HG02938 (cell line): ENCODE measurements around the gene HLA-DRB5.
"Not testable (repeated sequence)": the region's sequence is repeated elsewhere in the genome, so short reads cannot be mapped to it uniquely, and the experiment has no call there.

Experiments used
- ATAC-seq: cut with Tn5 transposase; IDR thresholded peaks from one replicate; pipeline ENCODE4 v1.9.1; 2021; ENCODE audit warnings: mild to moderate bottlenecking, moderate library complexity; ENCODE audit not compliant: unreplicated experiment

Gene HLA-DRB5

GRCh38 chr6:32517654-32518445 is 12.2 kb downstream of the HLA-DRB5 start:
- no peak for ATAC-seq

DNA sequence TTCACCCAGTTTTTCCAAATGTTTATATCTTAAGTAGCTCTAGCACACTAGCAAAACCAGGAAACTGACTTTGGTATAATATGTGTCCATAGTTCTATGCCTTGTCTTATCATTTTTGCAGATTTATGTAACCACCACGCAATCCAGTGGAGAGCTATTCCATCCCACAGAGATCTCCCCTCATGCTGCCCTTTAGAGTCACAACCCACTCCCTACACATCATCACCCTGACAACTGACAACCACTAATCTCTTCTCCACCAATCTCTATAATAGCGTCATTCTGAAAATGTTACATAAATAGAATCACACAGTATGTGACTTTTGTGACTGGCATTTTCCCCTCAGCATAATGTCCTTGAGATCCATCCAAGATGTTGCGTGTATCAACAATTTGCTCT is 29.1 kb downstream of the HLA-DRB5 start:
- ATAC-seq: no peak

DNA sequence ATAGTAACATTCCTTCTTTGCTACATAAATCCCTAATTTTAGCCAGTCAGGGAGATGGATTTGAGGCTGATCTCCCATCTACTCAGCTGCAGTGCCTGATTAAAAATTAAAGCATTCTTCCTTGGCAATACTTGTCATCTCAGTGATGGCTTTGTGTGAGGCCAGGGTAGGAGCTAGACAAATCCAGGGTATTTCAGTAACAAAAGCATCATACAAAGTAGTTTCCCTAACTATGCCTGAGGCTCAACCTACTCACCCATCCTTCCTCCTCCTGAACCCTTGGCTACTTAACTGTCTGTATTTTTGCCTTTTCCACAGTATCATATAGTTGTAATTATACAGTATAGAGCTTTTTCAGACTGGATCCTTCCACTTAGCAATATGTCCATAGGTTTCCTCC is 37.7 kb downstream of the HLA-DRB5 start:
- no peak for ATAC-seq

GRCh38 chr6:32491700-32492099 is 38.4 kb downstream of the HLA-DRB5 start:
- ATAC-seq: no peak

DNA sequence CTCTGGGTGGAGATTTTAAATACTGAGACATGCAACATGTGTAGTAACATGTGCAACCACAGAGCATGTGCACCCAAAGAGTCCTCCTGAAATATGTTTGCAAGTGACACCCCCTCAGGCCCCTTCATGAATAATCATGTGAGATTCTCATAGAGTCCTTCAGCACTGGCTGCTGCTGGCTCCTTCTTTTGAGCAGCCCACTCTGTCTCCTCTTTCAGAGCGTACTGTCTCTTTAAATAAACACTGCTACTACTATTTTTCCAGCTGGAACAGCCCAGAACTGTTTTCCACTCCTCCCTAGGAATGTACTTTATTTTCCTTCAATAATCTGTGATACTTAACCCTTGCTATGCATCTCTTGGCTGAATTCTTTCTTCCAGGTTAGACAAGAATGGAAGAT is 42.0 kb downstream of the HLA-DRB5 start:
- no peak for ATAC-seq

GRCh38 chr6:32484614-32484998 is 45.5 kb downstream of the HLA-DRB5 start:
- ATAC-seq: no peak

GRCh38 chr6:32483968-32484613 is 46.0 kb downstream of the HLA-DRB5 start:
- no peak for ATAC-seq

GRCh38 chr6:32475392-32476206 is 54.5 kb downstream of the HLA-DRB5 start:
- no peak for ATAC-seq

- ATAC-seq: peak; percentile 94
Observed at GRCh38 chr6:32473376-32474348, 56.4 kb downstream of the HLA-DRB5 start.

- ATAC-seq: no peak
Observed at GRCh38 chr6:32472781-32473375, 57.2 kb downstream of the HLA-DRB5 start.

GRCh38 chr6:32467743-32468503 is 62.2 kb downstream of the HLA-DRB5 start:
- ATAC-seq: not testable (repeated sequence)
